GM12801 (cell line): ENCODE results near the gene BUD31.

Experiments
- CTCF ChIP-seq: IDR thresholded peaks from one replicate; pipeline ENCODE4 v1.5.1; 2011; ENCODE audit warnings: control low read depth; ENCODE audit not compliant: insufficient read length; ENCODE audit errors: extremely low read depth

The BUD31 gene

GRCh38 chr7:99408379-99409191 lies at the start of gene BUD31, which contains the start of gene PDAP1:
BUD31 (plus strand) TSS chr7:99408969; CDS start chr7:99411093, 2,124 bp downstream.
PDAP1 (minus strand) TSS chr7:99408597; CDS start chr7:99408548, 49 bp downstream.
- no peak for TF ChIP-seq CTCF

- no peak for TF ChIP-seq CTCF
These were observed 49.2 kb upstream of the BUD31 start for GRCh38 chr7:99359465-99360154.

- no peak for TF ChIP-seq CTCF
These were observed 46.0 kb upstream of the BUD31 start for GRCh38 chr7:99362801-99363200.

- no peak for TF ChIP-seq CTCF
These were observed 45.5 kb upstream of the BUD31 start for GRCh38 chr7:99363286-99363685.

GRCh38 chr7:99365318-99366141 lies 43.2 kb upstream of the BUD31 start:
- no peak for TF ChIP-seq CTCF

- no peak for TF ChIP-seq CTCF
These were observed 42.1 kb upstream of the BUD31 start for GRCh38 chr7:99366646-99367045.
